ENCODE data around the gene TCTN3.

TCTN3 gene

GRCh38 chr10:95655571-95656290 lies 38.0 kb downstream of the TCTN3 start:
- DNase-seq (peak; percentile 43), ATAC-seq (ENCODE audit: insufficient read depth, low read depth) (peak; percentile 42)
- Histone ChIP-seq H3K4me2 (ENCODE audit: insufficient read depth, low read length) (peak overlapping the region; percentile 69), H3K36me3 (ENCODE audit: insufficient read depth, low read length) (peaks cover 30% of the 10 kb centered on the region), H3K9me3 (ENCODE audit: insufficient read depth, low read length, severe bottlenecking) (peaks cover 4% of the 10 kb centered on the region), H2AFZ (ENCODE audit: low read depth, low read length) (peak overlapping the region; percentile 91), H4K20me1 (ENCODE audit: insufficient read depth, low read length) (no peaks in the 10 kb centered on the region), H3K4me3 (ENCODE audit: low read depth in 1 of 2, low read length in 2 of 2) (peak overlapping the region; percentile 56 to 88), H3K27ac (ENCODE audit: low read length) (peak overlapping the region; percentile 46), H3K79me2 (ENCODE audit: insufficient read depth, low read length) (peaks cover 47% of the 10 kb centered on the region), H3K27me3 (ENCODE audit: insufficient read depth, low read length, poor library complexity) (no peaks in the 10 kb centered on the region), H3K4me1 (ENCODE audit: insufficient read depth, low read length) (peaks cover 24% of the 10 kb centered on the region), H3K9ac (ENCODE audit: low read depth, low read length) (peak overlapping the region; percentile 74)
- TF ChIP-seq CTCF (IDR thresholded peaks at IDR 0.05; ENCODE audit: borderline replicate concordance, extremely low read depth, low read length, poor library complexity, severe bottlenecking): no peak
- TF ChIP-seq EZH2 (IDR thresholded peaks at IDR 0.05; ENCODE audit: borderline replicate concordance, low read depth, low read length, severe bottlenecking): no peak

GRCh38 chr10:95653895-95654294 lies 39.8 kb downstream of the TCTN3 start:
- 0 out of 2 replicates have a peak overlapping the region, but pooled peaks have one; percentile 21 for H3K4me2 ChIP-seq (ENCODE audit: insufficient read depth, low read length)
- TF ChIP-seq CTCF (IDR thresholded peaks at IDR 0.05; ENCODE audit: borderline replicate concordance, extremely low read depth, low read length, poor library complexity, severe bottlenecking) (no peak), EZH2 (IDR thresholded peaks at IDR 0.05; ENCODE audit: borderline replicate concordance, low read depth, low read length, severe bottlenecking) (no peak)
- no peak overlapping the region for H2AFZ ChIP-seq (ENCODE audit: low read depth, low read length)
- H3K4me1 ChIP-seq (ENCODE audit: insufficient read depth, low read length): peaks cover 24% of the 10 kb centered on the region
- peaks cover 58% of the 10 kb centered on the region for H3K79me2 ChIP-seq (ENCODE audit: insufficient read depth, low read length)
- peaks cover 38% of the 10 kb centered on the region for H3K36me3 ChIP-seq (ENCODE audit: insufficient read depth, low read length)
- no peaks in the 10 kb centered on the region for H3K27me3 ChIP-seq (ENCODE audit: insufficient read depth, low read length, poor library complexity)
- H3K9me3 ChIP-seq (ENCODE audit: insufficient read depth, low read length, severe bottlenecking): peaks cover 4% of the 10 kb centered on the region
- ATAC-seq (ENCODE audit: insufficient read depth, low read depth) (no peak), DNase-seq (no peak)
- no peak overlapping the region for H3K4me3 ChIP-seq (ENCODE audit: low read depth in 1 of 2, low read length in 2 of 2)
- H3K27ac ChIP-seq (ENCODE audit: low read length): no peak overlapping the region
- no peaks in the 10 kb centered on the region for H4K20me1 ChIP-seq (ENCODE audit: insufficient read depth, low read length)
- H3K9ac ChIP-seq (ENCODE audit: low read depth, low read length): no peak overlapping the region

- no peak overlapping the region for H3K9ac ChIP-seq (ENCODE audit: low read depth, low read length)
- no peak overlapping the region for H3K27ac ChIP-seq (ENCODE audit: low read length)
- DNase-seq (no peak), ATAC-seq (ENCODE audit: insufficient read depth, low read depth) (no peak)
- H3K27me3 ChIP-seq (ENCODE audit: insufficient read depth, low read length, poor library complexity): no peaks in the 10 kb centered on the region
- H3K79me2 ChIP-seq (ENCODE audit: insufficient read depth, low read length): peaks cover 66% of the 10 kb centered on the region
- peaks cover 4% of the 10 kb centered on the region for H3K9me3 ChIP-seq (ENCODE audit: insufficient read depth, low read length, severe bottlenecking)
- H4K20me1 ChIP-seq (ENCODE audit: insufficient read depth, low read length): peaks cover 9% of the 10 kb centered on the region
- no peak overlapping the region for H2AFZ ChIP-seq (ENCODE audit: low read depth, low read length)
- peaks cover 18% of the 10 kb centered on the region for H3K4me1 ChIP-seq (ENCODE audit: insufficient read depth, low read length)
- H3K4me3 ChIP-seq (ENCODE audit: low read depth in 1 of 2, low read length in 2 of 2): no peak overlapping the region
- TF ChIP-seq CTCF (IDR thresholded peaks at IDR 0.05; ENCODE audit: borderline replicate concordance, extremely low read depth, low read length, poor library complexity, severe bottlenecking) (no peak), EZH2 (IDR thresholded peaks at IDR 0.05; ENCODE audit: borderline replicate concordance, low read depth, low read length, severe bottlenecking) (no peak)
- H3K36me3 ChIP-seq (ENCODE audit: insufficient read depth, low read length): peaks cover 62% of the 10 kb centered on the region
- H3K4me2 ChIP-seq (ENCODE audit: insufficient read depth, low read length): no peak overlapping the region
These were observed 42.2 kb downstream of the TCTN3 start for GRCh38 chr10:95651346-95652060.
